ENCODE measurements around the gene FAM120B. TPM values are rescaled to one million over a fixed set of nuclear protein-coding genes. Genes with fewer than 3 reads are reported as not detected.

The FAM120B gene
- total RNA-seq, 1 experiment from 2014 or later = 16.7 TPM

DNA sequence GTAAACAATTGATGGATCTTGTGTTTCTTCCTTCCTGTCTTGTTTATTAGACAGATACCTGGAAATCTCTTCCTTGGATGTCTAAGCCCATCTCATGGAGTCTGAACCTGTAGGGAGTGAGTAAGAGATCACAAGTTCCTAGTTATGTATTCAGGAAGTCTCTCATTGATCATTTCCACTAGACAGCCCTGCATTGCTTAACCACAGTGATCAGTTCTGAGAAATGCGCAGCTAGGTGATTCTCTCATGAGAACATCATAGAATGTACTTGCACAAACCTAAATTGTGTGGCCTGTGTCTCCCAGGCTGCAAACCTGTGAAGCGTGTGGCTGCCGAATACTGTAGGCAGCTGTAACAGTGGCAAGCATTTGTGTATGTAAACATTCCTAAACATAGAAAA lies 39.1 kb downstream of the FAM120B start:
- Histone ChIP-seq H4K91ac (ENCODE audit: insufficient read length, low read depth, low read length) (no peak overlapping the region), H3K79me1 (ENCODE audit: insufficient read depth, low read depth, low read length, poor library complexity, severe bottlenecking) (peaks cover 3% of the 10 kb centered on the region), H3K23ac (ENCODE audit: insufficient read length, low read depth, low read length) (no peak overlapping the region), H4K5ac (ENCODE audit: insufficient read length, low read depth, low read length) (no peak overlapping the region), H3K9ac (ENCODE audit: extremely low read depth, insufficient read length, low read length) (no peak overlapping the region), H3K27me3 (ENCODE audit: insufficient read depth, low read length) (no peaks in the 10 kb centered on the region), H2BK15ac (ENCODE audit: low read depth, low read length) (no peak overlapping the region), H2BK5ac (ENCODE audit: insufficient read length, low read length) (no peak overlapping the region), H2AK5ac (ENCODE audit: insufficient read length, low read length) (no peak overlapping the region), H2BK12ac (ENCODE audit: insufficient read length, low read depth, low read length) (no peak overlapping the region), H3K9me3 (ENCODE audit: control insufficient read depth, low read depth, low read length) (no peaks in the 10 kb centered on the region), H2BK20ac (ENCODE audit: low read depth, low read length, poor library complexity, severe bottlenecking) (no peak overlapping the region), H3K14ac (ENCODE audit: insufficient read depth, low read length) (no peak overlapping the region), H2AFZ (ENCODE audit: low read length) (no peak overlapping the region), H3K56ac (ENCODE audit: insufficient read length, low read depth, low read length) (no peak overlapping the region), H3T11ph (ENCODE audit: low read length) (no peak overlapping the region), H3K23me2 (ENCODE audit: insufficient read length, low read depth, low read length, poor library complexity, severe bottlenecking) (no peaks in the 10 kb centered on the region), H3K4me2 (ENCODE audit: insufficient read depth, insufficient read length, low read length) (no peak overlapping the region), H3K4ac (ENCODE audit: low read depth, low read length) (no peak overlapping the region), H3K18ac (ENCODE audit: insufficient read length, low read depth, low read length) (no peak overlapping the region), H3K27ac (ENCODE audit: insufficient read length, low read depth, low read length) (no peak overlapping the region), H2BK120ac (ENCODE audit: low read depth, low read length, poor library complexity, severe bottlenecking) (no peak overlapping the region), H3K4me1 (ENCODE audit: insufficient read depth, low read length) (peaks cover 5% of the 10 kb centered on the region; the same call in 1 of the 2 replicates), H4K8ac (replicated peaks; ENCODE audit: insufficient read length, low read depth, low read length) (no peak overlapping the region), H3K79me2 (ENCODE audit: insufficient read depth, low read length) (no peaks in the 10 kb centered on the region; the same call in 1 of the 2 replicates), H4K20me1 (ENCODE audit: control insufficient read depth, insufficient read depth, insufficient read length) (no peaks in the 10 kb centered on the region)
- Mint-ChIP-seq H3K36me3 (ENCODE audit: insufficient read depth in 1 of 3, low read depth in 3 of 3) (peaks cover 24 to 33% (median 29%) of the 10 kb centered on the region in 3 experiments), H3K4me3 (no peak overlapping the region), H3K9me3 (no peaks in the 10 kb centered on the region; a peak in 1 of 5 replicates), H3K27me3 (ENCODE audit: low read depth) (no peaks in the 10 kb centered on the region), H3K4me1 (peaks cover 9 to 12% of the 10 kb centered on the region in 2 experiments), H3K27ac (no peak overlapping the region)
- no peak for DNase-seq
- no peak for TF ChIP-seq CTCF (conservative IDR thresholded peaks at IDR 0.05)
- WGBS (ENCODE audit: extremely low coverage, insufficient read length, low lambda C conversion rate) = no CpG with 5 or more reads among the region's 3 CpGs

All from H9 (cell line).